Kidney tubule cell (primary cell): ENCODE measurements around the gene PPM1B.
A peak's percentile ranks its signal among the peaks of the same experiment; 100 is the strongest.
"Not testable (repeated sequence)": the region's sequence is repeated elsewhere in the genome, so short reads cannot be mapped to it uniquely, and the experiment has no call there.

Experiments used
- DNase-seq: peaks from one replicate; pipeline ENCODE4 v3.0.0-alpha.2; 2018; ENCODE audit warnings: low spot score

The PPM1B gene

GRCh38 chr2:44255704-44256103 lies 87.0 kb downstream of the PPM1B start:
- DNase-seq = not testable (repeated sequence)

GRCh38 chr2:44257802-44258201 lies 89.1 kb downstream of the PPM1B start:
- DNase-seq = not testable (repeated sequence)

- DNase-seq = no peak
Observed at GRCh38 chr2:44267269-44267795, 98.7 kb downstream of the PPM1B start.

GRCh38 chr2:44267796-44268648 lies 99.3 kb downstream of the PPM1B start:
- DNase-seq = peak; percentile 86

- DNase-seq = no peak
Observed at GRCh38 chr2:44269831-44270230, 101.2 kb downstream of the PPM1B start.

- no peak for DNase-seq
Observed at GRCh38 chr2:44271296-44271695, 102.6 kb downstream of the PPM1B start.

- no peak for DNase-seq
Observed at GRCh38 chr2:44273076-44273475, 104.4 kb downstream of the PPM1B start.

- DNase-seq = no peak
Observed at GRCh38 chr2:44273596-44273995, 104.9 kb downstream of the PPM1B start.

- DNase-seq = peak; percentile 88
Observed at GRCh38 chr2:44275927-44276303, 107.2 kb downstream of the PPM1B start.

GRCh38 chr2:44277541-44277940 lies 108.9 kb downstream of the PPM1B start:
- DNase-seq = peak; percentile 55

- no peak for DNase-seq
Observed at GRCh38 chr2:44280869-44281268, 112.2 kb downstream of the PPM1B start.
